SK-N-SH (cell line): ENCODE results near the gene KLF13. TPM values are rescaled to one million over a fixed set of nuclear protein-coding genes. Genes with fewer than 3 reads are reported as not detected.

Source experiments
- CTCF ChIA-PET: fragments of 300-600, 350-600 bp; formaldehyde crosslinking; extraction: SDS; loops from one replicate; lab custom pipeline; 2021; lab: Yijun Ruan, JAX
- POLR2A ChIA-PET: fragments of 350-600 bp; sonication (Branson Sonifier 250); formaldehyde crosslinking; extraction: SDS; loops from one replicate; lab custom pipeline; 2020; ENCODE audit warnings: antibody characterized with exemption, inconsistent platforms; lab: Yijun Ruan, JAX
- DNase-seq: peaks from one replicate; pipeline ENCODE4 v3.0.0; 2012
- H2AFZ ChIP-seq: fragments of 200-600 bp; sonication (generic); 2 replicates; pipeline ENCODE4 v1.8.1; 2016; ENCODE audit warnings: antibody characterized with exemption, mild to moderate bottlenecking, low read depth
- H3F3A ChIP-seq: fragments of 200-600 bp; sonication (generic); replicated peaks from 2 replicates; pipeline ENCODE3; 2016; ENCODE audit warnings: antibody characterized with exemption, mild to moderate bottlenecking; ENCODE audit not compliant: insufficient read depth
- H3K27ac ChIP-seq, 2 experiments: fragments of 200-500 bp in 1 of 2; fragments of 200-600 bp in 1 of 2; sonication (Bioruptor generic) in 1 of 2; sonication (generic), shearing (Covaris generic) in 1 of 2; 2 replicates each; pipeline versions ENCODE4 v1.5.1 to v1.6.1; 2014 to 2016; ENCODE audit warnings: low read depth in 2 of 2, inconsistent platforms in 1 of 2, low read length in 1 of 2, mild to moderate bottlenecking in 1 of 2, mixed read lengths in 1 of 2
- H3K27me3 ChIP-seq: fragments of 200-600 bp; sonication (generic), shearing (Covaris generic); 2 replicates; pipeline ENCODE4 v1.6.1; 2016; ENCODE audit warnings: mixed run types; ENCODE audit not compliant: insufficient read depth
- H3K36me3 ChIP-seq, 2 experiments: fragments of 200-500 bp in 1 of 2; fragments of 200-600 bp in 1 of 2; sonication (Bioruptor generic) in 1 of 2; sonication (generic) in 1 of 2; replicated peaks in 1 of 2; 2 replicates each; pipeline versions ENCODE3 to v1.5.1; 2014 to 2016; ENCODE audit warnings: low read length in 1 of 2, mild to moderate bottlenecking in 1 of 2; ENCODE audit not compliant: insufficient read depth in 2 of 2, control insufficient read depth in 1 of 2
- H3K4me1 ChIP-seq, 2 experiments: fragments of 200-500 bp in 1 of 2; fragments of 200-600 bp in 1 of 2; sonication (Bioruptor generic) in 1 of 2; sonication (generic), shearing (Covaris generic) in 1 of 2; 2 replicates each; pipeline versions ENCODE4 v1.5.1 to v1.6.1; 2014 to 2016; ENCODE audit warnings: low read depth in 1 of 2, low read length in 1 of 2, mixed run types in 1 of 2; ENCODE audit not compliant: insufficient read depth in 2 of 2, control insufficient read depth in 1 of 2
- H3K4me2 ChIP-seq: fragments of 200-600 bp; sonication (generic), shearing (Covaris generic); 2 replicates; pipeline ENCODE4 v1.6.1; 2017; ENCODE audit warnings: mixed run types
- H3K4me3 ChIP-seq, 2 experiments: fragments of 200-500 bp in 1 of 2; fragments of 200-600 bp in 1 of 2; sonication (Bioruptor generic) in 1 of 2; sonication (generic), shearing (Covaris generic) in 1 of 2; 2 replicates each; pipeline versions ENCODE4 v1.5.1 to v1.8.1; 2014 to 2016; ENCODE audit warnings: low read depth in 2 of 2, inconsistent platforms in 1 of 2, low read length in 1 of 2, mild to moderate bottlenecking in 1 of 2, mixed read lengths in 1 of 2, moderate library complexity in 1 of 2
- H3K79me2 ChIP-seq: fragments of 200-600 bp; sonication (generic); 2 replicates; pipeline ENCODE4 v1.8.1; 2017; ENCODE audit warnings: mild to moderate bottlenecking; ENCODE audit not compliant: insufficient read depth
- H3K9ac ChIP-seq: fragments of 200-600 bp; sonication (generic); 2 replicates; pipeline ENCODE4 v1.6.1; 2017; ENCODE audit warnings: mixed run types
- H3K9me2 ChIP-seq: fragments of 200-600 bp; sonication (generic); 2 replicates; pipeline ENCODE4 v1.6.1; 2017; ENCODE audit warnings: mixed run types
- H3K9me3 ChIP-seq: fragments of 200-600 bp; sonication (generic); 2 replicates; pipeline ENCODE4 v1.6.1; 2017; ENCODE audit warnings: mixed run types, mild to moderate bottlenecking, moderate library complexity
- H4K20me1 ChIP-seq: fragments of 200-600 bp; sonication (generic); 2 replicates; pipeline ENCODE4 v1.6.1; 2017; ENCODE audit warnings: mild to moderate bottlenecking, mixed run types; ENCODE audit not compliant: insufficient read depth
- EP300 ChIP-seq, 2 experiments: IDR thresholded peaks; 2 replicates each; pipeline versions ENCODE4 v1.4.0 to v1.6.1; 2012; ENCODE audit warnings: borderline replicate concordance in 1 of 2, low read depth in 1 of 2, low read length in 1 of 2
- FOXJ3 ChIP-seq: sonication (generic); formaldehyde crosslinking; IDR thresholded peaks from 2 replicates; pipeline ENCODE4 v1.5.1; 2020; ENCODE audit warnings: mild to moderate bottlenecking, missing genetic modification reagents
- MXI1 ChIP-seq: IDR thresholded peaks from 2 replicates; pipeline ENCODE4 v1.6.1; 2012; ENCODE audit warnings: mild to moderate bottlenecking, low read depth, low read length, improper control_type of control experiment
- RAD21 ChIP-seq: IDR thresholded peaks from 2 replicates; pipeline ENCODE4 v1.6.1; 2012; ENCODE audit warnings: mild to moderate bottlenecking, low read length
- RCOR1 ChIP-seq: fragments of 150-350 bp; IDR thresholded peaks from 2 replicates; pipeline ENCODE4 v1.6.1; 2017; ENCODE audit warnings: antibody characterized with exemption, low read length
- RXRA ChIP-seq: IDR thresholded peaks from 2 replicates; pipeline ENCODE4 v1.4.0; 2012; ENCODE audit warnings: low read depth, mild to moderate bottlenecking, borderline replicate concordance
- TCF12 ChIP-seq: IDR thresholded peaks from 2 replicates; pipeline ENCODE4 v1.4.0; 2012
- WGBS: methylation state at CpG from one replicate; pipeline ENCODE4 v1.1.6; 2017; ENCODE audit warnings: low lambda C conversion rate; 5-methylcytosine and 5-hydroxymethylcytosine counted together
- polyA plus RNA-seq, 3 experiments: library from polyadenylated mRNA; depleted of rRNA; stranded (reverse); fragments of >200 nt; gene quantifications; 2 replicates each; pipeline ENCODE4 v1.2.3, GENCODE V29; 2012
- TF ChIP-seq, protein P1 (sequence below): fragments of 150-350 bp; IDR thresholded peaks from 2 replicates; pipeline ENCODE4 v1.6.1; 2016; ENCODE audit warnings: mild to moderate bottlenecking, low read depth, low read length
- TF ChIP-seq, protein P2 (sequence below): IDR thresholded peaks from 2 replicates; pipeline ENCODE4 v1.4.0; 2012; ENCODE audit warnings: low read depth, borderline replicate concordance
- TF ChIP-seq, protein P3 (sequence below): IDR thresholded peaks from 2 replicates; pipeline ENCODE4 v1.4.0; 2012; ENCODE audit warnings: low read depth, borderline replicate concordance

The KLF13 gene
- polyA plus RNA-seq, 1 of the 3 experiments (the other 2 are of a cell fraction): 7.1 TPM

DNA sequence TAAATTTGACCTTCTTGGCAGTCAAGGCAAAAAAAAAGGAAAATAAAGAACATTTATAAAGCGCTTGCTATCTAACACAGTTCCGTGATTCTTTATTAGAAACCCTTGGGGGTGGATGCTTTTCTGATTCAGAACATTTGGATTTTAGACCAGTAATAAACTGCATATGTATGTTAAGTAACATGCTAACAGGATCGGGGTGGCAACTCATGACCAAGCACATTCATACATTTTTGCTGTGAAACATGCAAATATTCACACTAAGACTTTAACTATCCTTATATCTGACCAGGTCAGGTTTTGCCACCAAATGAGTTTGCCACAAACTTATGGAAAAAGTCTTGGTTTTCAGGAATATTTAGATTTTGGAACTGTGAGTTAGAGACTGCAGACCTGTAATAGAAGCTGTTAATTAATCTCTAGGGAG lies 30.4 kb upstream of the KLF13 start:
- ChIA-PET CTCF (interaction anchor here (0.6 to 1.4 kb wide), 2 partner anchors 16 to 90 kb away, joined by 3 to 4 read pairs; no protein-coding TSS in a partner anchor), POLR2A (no interaction called here)
- Histone ChIP-seq H4K20me1 (no peaks in the 10 kb centered on the region), H3K9ac (no peak overlapping the region), H3K4me1 (peaks cover 0 to 46% of the 10 kb centered on the region in 2 experiments; a peak in 2 of 4 replicates), H3K27ac (no peak overlapping the region; a peak in 1 of 4 replicates), H3K4me2 (no peak overlapping the region), H3K4me3 (no peak overlapping the region), H3K36me3 (no peaks in the 10 kb centered on the region), H3F3A (no peaks in the 10 kb centered on the region), H2AFZ (no peak overlapping the region), H3K27me3 (0 out of 2 replicates have a peak, but pooled peaks cover 5% of the 10 kb centered on the region), H3K9me2 (no peaks in the 10 kb centered on the region), H3K9me3 (no peaks in the 10 kb centered on the region), H3K79me2 (no peaks in the 10 kb centered on the region)
- no peak for DNase-seq
- TF ChIP-seq, protein P1, sequence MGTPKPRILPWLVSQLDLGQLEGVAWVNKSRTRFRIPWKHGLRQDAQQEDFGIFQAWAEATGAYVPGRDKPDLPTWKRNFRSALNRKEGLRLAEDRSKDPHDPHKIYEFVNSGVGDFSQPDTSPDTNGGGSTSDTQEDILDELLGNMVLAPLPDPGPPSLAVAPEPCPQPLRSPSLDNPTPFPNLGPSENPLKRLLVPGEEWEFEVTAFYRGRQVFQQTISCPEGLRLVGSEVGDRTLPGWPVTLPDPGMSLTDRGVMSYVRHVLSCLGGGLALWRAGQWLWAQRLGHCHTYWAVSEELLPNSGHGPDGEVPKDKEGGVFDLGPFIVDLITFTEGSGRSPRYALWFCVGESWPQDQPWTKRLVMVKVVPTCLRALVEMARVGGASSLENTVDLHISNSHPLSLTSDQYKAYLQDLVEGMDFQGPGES: no peak
- TF ChIP-seq TCF12 (no peak), FOXJ3 (CRISPR knock-in tag) (no peak), MXI1 (no peak), EP300 (IDR thresholded peaks at IDR 0.05; ENCODE audit: borderline replicate concordance in 1 of 2, low read depth in 1 of 2, low read length in 1 of 2) (no peak), RCOR1 (no peak), RAD21 (no peak)
- TF ChIP-seq, protein P2, sequence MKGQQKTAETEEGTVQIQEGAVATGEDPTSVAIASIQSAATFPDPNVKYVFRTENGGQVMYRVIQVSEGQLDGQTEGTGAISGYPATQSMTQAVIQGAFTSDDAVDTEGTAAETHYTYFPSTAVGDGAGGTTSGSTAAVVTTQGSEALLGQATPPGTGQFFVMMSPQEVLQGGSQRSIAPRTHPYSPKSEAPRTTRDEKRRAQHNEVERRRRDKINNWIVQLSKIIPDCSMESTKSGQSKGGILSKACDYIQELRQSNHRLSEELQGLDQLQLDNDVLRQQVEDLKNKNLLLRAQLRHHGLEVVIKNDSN: no peak
- WGBS: 57% methylated on average over 3 of the region's 3 CpGs

DNA sequence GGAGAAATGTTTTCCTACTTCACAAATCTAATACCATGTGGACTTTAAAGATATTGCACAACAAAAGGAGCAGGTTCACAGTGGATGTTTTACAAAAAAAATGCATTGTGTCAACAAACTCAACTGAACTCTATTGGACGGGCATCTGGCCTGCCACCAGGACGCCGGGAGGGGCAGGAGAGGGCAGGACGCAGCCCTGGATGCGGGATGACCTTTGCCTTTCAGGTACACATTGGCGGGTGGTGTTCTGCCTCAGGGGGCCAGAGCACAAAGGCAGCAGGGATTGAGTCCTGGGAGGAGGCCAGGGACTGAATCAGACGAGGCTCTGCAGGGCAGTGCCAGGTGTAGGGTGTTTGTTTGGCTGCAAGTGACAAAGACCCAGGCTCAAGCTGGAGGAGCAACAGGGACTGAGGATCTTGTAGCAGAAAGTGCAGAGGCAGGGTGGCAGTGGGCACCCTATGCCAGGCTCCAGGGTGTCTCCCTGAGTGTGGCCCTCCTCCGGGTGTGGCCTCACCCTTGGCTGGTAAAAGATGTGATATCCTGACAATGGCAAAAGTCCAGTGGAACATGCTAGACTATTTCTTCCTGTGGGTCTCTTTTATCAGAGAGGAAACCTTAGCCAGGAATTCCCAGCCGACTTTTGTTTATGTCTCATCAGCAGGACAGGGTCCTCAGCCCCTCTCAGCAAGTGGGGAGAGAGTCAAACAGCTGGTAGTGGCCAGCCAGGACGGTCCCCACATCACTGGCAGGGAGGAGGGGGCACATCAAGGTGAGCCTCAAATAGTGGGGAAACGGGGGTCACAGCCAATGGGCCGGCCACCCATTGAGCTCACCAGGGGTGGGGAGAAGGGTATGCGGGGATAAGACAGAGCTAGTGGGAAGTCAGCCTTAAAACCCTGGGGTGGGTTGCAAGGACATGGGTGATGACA lies 29.7 kb upstream of the KLF13 start:
- CTCF ChIA-PET: interaction anchor here (0.6 to 1.5 kb wide), 3 partner anchors 16 to 192 kb away, joined by 3 to 4 read pairs (median 4); no protein-coding TSS in a partner anchor
- H3F3A ChIP-seq: no peaks in the 10 kb centered on the region

More for the DNA sequence above, 29.7 kb upstream of the KLF13 start:
- DNase-seq: peak; percentile 12
- no peaks in the 10 kb centered on the region for H4K20me1 ChIP-seq
- no peak overlapping the region for H3K9ac ChIP-seq
- H2AFZ ChIP-seq: no peak overlapping the region
- H3K79me2 ChIP-seq: no peaks in the 10 kb centered on the region
- no peak overlapping the region for H3K4me2 ChIP-seq
- TF ChIP-seq, protein P3, sequence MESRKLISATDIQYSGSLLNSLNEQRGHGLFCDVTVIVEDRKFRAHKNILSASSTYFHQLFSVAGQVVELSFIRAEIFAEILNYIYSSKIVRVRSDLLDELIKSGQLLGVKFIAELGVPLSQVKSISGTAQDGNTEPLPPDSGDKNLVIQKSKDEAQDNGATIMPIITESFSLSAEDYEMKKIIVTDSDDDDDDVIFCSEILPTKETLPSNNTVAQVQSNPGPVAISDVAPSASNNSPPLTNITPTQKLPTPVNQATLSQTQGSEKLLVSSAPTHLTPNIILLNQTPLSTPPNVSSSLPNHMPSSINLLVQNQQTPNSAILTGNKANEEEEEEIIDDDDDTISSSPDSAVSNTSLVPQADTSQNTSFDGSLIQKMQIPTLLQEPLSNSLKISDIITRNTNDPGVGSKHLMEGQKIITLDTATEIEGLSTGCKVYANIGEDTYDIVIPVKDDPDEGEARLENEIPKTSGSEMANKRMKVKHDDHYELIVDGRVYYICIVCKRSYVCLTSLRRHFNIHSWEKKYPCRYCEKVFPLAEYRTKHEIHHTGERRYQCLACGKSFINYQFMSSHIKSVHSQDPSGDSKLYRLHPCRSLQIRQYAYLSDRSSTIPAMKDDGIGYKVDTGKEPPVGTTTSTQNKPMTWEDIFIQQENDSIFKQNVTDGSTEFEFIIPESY: no peak
- TF ChIP-seq RXRA: no peak
- H3K27me3 ChIP-seq: 0 out of 2 replicates have a peak, but pooled peaks cover 3% of the 10 kb centered on the region
- no peaks in the 10 kb centered on the region for H3K9me3 ChIP-seq
- POLR2A ChIA-PET: no interaction called here
- H3K4me3 ChIP-seq: no peak overlapping the region
- H3K9me2 ChIP-seq: no peaks in the 10 kb centered on the region
- 44% methylated on average over 13 of the region's 13 CpGs for WGBS
- H3K27ac ChIP-seq: peak overlapping the region in 1 of 2 experiments; percentile 39; a peak in 1 of 4 replicates
- H3K4me1 ChIP-seq: peaks cover 0 to 53% of the 10 kb centered on the region in 2 experiments; a peak in 2 of 4 replicates
- H3K36me3 ChIP-seq: no peaks in the 10 kb centered on the region
